Measurements from ENCODE around the gene NCK1.
"Not testable (repeated sequence)": the region's sequence is repeated elsewhere in the genome, so short reads cannot be mapped to it uniquely, and the experiment has no call there.

NCK1 gene

DNA sequence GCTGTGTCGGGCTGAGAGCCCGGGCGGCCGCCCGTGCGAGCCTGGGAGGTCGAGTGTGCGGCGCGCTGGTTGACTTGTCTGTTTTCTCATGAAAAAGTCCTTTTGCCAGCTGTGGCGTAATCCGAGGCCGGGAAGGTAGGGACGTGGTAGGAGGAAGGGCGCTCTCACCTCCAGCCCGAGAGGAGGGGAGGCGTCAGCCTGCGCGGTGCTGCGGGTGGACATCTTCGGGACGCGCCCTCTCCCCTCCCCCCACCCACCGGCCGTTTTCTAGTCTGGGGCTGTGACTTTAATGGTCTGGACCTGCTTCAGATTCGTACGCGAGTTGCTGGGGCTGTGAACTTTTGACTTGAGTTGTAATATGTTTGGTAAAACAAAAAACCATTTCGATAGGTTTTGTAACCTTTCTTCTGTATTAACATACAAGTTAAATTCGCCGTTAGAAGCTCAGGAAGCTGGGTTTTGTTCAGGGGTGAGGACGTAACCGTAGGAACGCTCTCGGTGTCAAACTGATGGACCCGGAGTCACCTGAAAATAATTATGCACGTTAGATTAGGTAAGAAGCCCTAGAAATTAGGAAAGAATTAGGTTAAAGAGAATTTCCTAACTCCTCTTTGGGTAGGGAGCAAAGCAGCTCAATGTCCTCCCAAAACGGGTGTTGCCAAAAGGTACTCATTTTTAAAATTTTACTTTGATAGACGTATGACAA lies 762 bp downstream of the NCK1 start:
- DNase-seq = peak; percentile 38

DNA sequence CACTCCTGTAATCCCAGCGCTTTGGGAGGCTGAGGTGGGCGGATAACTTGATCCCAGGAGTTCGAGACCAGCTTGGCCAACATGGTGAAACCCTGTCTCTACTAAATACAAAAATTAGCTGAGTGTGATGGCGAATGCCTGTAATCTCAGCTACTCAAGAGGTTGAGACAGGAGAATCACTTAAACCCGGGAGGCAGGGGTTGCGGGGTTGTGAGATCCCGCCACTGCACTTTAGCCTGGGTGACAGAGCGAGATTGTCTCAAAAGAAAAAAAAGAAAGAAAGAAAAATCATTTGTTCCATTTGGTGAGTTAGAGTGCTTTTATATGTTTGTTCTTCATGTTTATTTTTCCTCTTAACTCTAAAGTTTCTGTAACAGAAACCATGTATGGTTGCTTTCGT lies 7.3 kb downstream of the NCK1 start:
- no peak for DNase-seq

DNA sequence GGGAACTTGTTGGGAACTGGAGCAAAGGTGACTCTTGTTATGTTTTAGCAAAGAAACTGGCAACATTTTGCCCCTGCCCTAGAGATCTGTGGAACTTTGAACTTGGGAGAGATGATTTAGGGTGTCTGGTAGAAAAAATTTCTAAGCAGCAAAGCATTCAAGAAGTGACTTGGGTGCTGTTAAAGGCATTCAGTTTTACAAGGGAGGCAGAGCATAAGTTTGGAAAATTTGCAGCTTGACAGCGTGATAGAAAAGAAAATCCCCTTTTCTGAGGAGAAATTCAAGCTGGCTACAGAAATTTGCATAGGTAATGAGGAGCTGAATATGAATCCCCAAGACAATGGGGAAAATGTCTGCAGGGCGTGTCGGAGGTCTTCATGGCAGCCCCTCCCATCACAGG lies 10.2 kb downstream of the NCK1 start:
- DNase-seq = not testable (repeated sequence)

DNA sequence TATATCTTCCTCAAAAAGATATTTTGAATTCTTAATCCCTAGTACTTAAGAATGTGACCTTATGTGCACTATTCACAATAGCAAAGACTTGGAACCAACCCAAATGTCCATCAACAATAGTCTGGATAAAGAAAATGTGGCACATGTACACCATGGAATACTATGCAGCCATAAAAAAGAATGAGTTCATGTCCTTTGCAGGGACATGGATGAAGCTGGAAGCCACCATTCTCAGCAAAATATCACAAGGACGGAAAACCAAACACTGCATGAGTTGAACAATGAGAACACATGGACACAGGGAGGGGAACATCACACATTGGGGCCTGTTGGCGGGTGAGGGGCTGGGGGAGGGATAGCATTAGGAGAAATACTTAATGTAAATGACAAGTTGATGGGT lies 17.5 kb downstream of the NCK1 start:
- not testable (repeated sequence) for DNase-seq

DNA sequence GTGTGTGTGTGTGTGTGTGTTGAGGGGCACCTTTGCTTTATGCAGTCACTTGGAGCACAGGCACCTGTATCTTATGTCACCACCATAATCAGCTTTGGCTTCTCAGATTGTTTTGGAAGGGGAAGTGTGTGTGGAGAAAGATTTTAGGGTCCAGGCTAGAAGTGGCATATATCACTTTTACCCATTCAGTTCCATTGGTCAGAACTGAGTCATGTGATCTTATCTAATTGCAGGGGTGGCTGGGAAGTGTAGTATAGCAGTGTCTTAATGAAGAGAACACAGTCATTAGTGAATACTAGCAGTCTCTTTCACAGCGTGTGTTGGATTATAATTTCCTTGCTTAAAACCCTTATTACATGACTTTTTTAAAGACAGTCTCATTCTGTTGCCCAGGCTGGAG lies 20.6 kb downstream of the NCK1 start:
- DNase-seq = no peak

DNA sequence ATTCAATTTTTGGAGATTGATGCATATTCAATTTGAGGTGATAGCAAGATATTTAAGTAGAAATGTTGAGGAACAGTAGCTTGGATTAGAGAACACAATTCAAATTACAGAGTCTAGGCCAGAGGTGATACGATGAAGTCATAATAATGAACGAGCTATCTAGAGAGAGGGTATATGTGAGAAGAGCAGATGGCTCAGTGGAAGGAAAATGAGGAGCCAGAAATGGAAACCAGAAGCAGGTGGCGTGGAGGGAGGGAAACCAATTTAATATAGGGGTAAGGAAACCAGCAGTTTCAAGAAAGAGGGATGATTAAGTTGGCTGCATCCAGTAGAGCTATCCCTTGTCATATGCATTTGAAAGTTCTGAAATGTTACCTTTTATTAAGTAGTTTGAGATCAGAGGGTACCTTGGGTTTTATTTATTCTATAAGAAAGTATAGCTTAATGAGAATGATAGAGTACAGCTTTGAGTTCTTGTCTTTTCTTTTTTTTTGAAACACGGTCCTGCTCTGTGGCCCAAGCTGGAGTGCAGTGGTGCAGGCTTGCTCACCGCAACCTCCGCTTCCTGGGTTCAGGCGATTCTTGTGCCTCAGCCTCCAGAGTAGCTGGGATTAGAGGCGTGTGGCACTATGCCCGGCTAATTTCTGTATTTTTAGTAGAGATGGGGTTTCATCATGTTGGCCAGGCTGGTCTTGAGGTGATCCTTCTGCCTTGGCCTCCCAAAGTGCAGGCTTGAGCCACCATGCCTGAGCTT lies 22.1 kb downstream of the NCK1 start:
- DNase-seq = no peak

DNA sequence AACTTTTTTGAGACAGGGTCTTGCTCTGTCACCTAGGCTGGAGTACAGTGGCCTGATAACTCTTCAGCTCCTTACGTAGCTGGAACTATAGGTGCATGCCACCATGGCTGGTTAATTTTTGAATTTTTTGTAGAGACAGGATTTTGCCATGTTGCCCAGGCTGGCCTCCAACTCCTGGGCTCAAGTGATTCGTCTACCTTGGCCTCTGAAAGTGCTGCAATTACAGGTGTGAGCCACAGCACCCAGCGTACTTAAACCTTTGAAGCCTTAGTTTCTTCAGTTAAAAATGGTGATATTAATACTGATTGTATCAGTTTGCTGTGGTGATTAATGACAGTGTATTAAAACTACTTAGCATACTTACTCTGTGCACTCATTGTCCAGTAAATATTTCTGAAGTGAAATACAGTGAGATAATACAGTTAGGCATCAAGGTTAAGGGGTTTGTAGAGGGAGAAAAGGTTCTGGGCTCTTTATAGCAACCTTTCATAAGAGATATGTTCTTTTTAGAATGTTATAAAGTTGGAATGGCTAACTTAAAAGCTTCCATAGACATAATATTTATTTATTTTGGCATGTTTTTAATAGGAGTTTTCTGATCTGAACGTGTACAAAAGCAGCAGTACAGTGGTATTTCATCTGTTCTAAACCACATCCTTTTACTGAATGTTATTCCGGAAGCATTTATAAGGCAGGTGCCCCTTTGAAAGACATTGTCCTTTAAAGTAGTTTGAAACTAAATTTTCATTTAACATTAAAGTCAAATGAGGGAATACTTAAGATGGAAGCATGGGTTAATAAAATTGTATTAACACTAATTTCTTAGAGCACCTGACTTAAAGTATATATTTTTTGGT lies 23.6 kb downstream of the NCK1 start:
- DNase-seq = no peak

DNA sequence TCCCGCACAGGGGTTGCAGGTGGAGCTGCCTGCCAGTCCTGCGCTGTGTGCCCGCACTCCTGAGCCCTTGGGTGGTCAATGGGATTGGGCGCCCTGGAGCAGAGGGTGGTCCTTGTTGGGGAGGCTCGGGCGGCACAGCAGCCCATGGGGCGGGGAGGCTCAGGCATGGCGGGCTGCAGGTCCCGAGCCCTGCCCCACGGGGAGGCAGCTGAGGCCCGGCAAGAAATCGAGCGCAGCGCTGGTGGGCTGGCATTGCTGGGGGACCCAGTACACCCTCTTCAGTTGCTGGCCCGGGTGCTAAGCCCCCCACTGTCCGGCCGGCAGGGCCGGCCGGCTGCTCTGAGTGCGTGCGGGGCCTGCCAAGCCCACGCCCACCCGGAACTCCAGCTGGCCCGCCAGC lies 27.9 kb downstream of the NCK1 start:
- no peak for DNase-seq

DNA sequence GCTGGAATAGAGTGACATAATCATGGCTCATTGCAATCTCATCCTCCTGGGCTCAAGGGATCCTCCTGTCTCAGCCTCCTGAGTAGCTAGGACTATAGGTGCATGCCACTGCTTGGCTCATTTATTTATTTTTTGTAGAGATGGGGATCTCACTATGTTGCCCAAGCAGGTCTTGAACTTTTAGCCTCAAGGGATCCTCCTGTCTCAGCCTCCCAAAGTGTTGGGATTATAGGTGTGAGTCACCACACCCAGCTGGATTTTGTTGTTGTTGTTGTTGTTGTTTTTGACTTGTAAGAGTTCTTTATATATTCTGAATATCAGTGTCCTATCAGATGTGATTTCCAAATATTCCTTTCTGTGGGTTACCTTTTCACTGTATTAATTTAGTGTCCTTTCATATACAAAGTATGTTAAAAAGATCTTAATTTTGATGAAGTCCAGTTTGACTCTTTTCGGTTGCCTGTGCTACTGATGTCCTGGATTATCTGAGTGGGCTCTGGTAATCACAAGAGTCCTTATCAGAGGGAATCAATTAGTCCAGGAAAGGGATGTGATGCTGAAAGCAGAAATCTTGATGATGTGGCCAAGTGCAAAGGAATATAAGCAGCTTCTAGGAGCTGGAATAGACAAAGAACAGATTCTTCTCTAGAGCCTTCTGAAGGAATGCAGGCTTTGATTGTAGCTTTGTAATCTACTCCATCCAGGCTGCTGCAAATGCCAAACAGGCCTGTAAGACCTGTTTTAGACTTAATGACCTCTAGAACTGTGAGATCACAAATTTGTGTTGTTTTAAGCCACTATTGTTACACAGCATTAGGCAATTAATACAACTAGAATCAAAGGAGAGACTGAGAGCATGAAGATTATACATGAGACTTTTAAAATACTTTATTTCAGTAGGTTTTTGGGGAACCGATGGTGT lies 30.2 kb downstream of the NCK1 start:
- no peak for DNase-seq

DNA sequence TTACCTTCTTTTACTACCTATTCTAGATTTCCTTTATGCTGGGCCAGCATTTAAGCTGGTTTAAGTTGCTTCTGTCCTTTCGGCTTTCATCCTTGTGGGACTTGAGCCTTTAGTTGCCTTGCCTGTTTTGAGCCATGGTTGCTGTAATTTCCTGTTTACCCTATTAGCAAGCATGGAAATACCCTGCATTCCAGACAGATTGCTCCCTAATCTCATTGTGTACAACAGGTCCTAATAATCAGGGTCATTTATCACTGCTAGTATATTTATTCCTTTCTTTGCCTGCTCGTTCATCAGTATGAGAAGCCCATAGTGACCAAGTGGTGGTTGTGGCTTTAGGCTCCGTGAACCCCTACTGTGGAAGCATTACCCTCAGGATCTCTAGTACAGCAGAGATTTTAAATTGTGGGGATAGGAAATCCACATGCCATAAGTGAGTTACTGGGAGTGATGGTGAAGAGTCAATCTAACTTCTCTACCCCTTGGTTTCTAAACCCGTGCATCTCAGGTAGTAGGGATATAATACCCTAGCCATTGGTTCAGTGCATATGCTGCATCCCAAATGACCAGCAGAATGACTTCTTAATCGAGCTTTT lies 31.9 kb downstream of the NCK1 start:
- DNase-seq = peak; percentile 28

DNA sequence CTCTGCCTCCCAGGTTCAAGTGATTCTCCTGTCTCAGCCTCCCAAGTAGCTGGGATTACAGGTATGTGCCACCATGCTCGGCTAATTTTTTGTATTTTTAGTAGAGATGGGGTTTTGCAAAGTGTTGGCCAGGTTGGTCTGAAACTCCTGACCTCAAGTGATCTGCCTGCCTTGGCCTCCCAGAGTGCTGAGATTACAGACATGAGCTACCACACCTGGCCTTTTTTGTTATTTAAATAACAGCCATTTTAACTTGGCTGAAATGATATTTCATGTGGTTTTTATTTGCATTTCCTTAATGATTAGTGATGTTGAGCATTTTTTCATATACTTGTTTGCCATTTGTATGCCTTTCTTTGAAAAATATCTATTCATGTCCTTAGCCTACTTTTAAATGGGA lies 35.2 kb downstream of the NCK1 start:
- DNase-seq = not testable (repeated sequence)

DNA sequence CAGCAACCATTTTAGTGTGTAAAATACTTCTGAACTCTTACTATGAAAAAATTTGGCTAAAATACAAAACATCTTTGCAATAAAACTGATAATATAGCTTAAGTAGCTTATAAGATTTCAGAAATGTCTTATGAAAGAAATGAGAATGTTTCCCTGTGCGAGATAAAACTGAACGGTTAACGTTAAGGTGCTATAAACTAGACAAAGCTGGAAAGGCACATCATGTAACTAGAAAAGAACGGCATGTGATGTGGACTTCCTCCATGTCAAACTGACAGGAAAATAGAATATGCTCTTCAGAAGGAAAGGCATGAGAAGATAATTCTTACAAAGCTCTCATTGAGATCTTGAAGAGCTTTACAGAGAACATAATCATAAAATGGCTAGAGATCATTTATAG lies 36.5 kb downstream of the NCK1 start:
- DNase-seq = no peak

DNA sequence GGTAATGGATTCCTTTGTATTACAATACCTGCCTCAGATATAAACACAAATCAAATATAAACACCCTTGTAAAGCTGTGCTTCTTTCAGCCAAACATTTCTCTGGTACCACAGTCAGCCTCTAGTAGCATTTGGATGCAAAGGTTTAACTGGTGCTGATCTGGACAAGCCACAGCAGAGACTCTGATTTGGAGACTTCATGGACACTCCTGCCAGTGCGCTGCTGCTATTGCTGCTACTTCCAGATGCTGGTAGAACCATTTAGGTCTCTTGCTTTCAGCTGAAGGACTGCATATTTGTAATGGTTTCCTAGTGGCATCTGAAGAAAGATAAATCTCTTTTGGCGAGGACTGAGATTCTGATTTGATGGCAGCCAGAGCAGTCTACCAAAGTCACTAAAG lies 36.9 kb downstream of the NCK1 start:
- no peak for DNase-seq

DNA sequence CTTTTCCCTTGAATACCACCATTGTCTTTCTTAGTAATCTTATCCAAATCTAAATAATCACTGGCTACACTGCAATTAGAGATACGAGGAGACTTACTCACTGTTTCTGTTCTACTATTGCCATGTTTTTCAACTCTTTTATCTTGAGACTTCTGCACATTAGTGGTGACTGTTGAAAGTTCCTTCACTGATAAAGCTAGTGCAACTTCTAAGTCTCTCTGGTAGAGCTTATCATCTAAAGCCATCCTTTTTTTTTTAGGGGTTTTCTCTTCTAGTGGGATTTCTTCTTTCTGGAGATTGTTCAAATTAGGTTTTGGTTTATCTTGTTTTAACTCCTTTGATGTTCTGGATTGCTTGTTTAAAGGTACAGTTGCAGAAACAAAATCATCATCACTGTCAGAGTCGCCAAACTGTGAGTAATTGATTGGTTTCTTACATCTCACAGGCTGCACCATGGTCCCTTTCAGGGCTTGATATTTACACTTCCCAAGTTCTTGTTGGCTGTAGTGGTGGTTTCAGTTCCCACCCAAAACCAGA lies 37.7 kb downstream of the NCK1 start:
- no peak for DNase-seq

DNA sequence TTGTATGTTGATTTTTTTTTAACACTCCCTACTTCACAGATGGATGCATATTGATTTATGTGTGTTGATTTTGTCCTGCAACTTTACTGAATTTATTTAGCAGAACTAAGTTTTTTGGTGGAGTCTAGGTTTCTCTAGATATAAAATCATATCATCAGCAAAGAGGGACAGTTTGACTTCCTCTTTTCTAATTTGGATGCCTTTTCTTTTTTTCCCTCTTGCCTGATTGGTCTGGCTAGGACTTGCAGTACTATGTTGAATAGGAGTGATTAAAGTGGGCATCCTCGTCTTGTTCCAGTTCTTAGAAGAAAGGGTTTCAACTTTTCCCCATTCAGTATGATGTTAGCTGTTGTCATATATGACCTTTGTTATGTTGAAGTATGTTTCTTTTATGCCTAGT lies 38.7 kb downstream of the NCK1 start:
- DNase-seq = not testable (repeated sequence)

DNA sequence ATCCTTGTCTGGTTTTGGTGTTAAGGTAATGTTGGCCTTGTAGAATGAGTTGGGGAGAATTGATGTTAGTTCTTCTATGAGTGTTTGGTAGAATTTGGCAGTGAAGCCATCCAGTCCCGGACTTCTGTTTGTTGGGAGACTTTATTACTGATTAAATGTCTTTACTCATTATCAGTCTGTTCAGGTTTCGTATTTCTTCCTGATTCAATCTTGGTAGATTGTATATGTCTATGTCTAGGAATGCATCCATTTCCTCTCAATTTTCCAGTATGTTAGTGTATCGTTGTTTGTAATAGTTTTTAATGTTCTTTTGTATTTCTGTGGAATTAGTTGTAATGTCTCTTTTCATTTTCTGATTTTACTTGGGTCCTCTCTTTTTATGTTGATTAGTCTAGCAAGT lies 39.4 kb downstream of the NCK1 start:
- DNase-seq = no peak

DNA sequence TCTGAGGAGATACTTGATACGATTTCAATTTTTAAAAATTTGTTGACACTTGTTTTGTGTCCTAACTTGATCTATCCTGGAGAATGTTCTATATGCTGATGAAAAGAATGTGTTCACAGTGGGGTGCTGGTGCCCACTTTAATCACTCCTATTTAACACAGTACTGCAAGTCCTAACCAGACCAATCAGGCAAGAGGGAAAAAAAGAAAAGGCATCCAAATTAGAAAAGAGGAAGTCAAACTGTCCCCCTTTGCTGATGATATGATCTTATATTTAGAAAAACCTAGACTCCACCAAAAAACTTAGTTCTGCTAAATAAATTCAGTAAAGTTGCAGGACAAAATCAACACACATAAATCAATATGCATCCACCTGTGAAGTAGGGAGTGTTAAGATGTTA lies 40.5 kb downstream of the NCK1 start:
- not testable (repeated sequence) for DNase-seq

DNA sequence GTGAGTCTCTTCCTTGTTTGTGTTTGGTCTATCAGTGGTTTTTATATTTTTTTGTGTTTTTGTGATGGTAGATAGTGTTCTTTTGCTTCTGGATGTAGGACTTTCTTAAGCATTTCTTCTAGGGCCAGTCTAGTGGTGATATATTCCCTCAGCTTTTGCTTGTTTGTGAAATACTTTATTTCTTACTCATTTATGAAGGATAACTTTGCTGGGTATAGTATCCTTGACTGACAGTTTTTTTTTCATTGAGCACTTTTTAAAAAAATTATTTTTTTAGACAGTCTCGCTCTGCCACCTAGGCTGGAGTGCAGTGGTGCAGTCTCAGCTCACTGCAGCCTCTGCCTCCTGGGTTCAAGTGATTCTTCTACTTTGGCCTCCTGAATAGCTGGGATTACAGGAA lies 41.9 kb downstream of the NCK1 start:
- no peak for DNase-seq

DNA sequence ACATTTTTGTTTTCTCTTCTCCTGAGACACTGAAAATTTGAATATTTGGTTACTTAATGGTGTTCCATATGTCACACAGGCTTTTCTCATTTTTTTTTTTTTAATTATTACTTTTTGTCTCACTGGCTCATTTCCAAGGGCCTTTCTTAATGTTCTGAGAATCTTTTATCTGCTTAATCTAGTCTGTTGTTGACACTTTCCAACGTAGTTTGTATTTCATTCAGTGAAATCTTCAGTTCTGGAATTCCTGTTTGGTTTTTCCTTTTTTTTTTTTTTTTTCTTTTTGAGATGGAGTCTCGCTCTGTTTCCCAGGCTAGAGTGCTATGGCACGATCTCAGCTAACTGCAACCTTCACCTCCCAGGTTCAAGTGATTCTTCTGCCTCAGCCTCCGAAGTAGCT lies 42.7 kb downstream of the NCK1 start:
- DNase-seq = no peak

DNA sequence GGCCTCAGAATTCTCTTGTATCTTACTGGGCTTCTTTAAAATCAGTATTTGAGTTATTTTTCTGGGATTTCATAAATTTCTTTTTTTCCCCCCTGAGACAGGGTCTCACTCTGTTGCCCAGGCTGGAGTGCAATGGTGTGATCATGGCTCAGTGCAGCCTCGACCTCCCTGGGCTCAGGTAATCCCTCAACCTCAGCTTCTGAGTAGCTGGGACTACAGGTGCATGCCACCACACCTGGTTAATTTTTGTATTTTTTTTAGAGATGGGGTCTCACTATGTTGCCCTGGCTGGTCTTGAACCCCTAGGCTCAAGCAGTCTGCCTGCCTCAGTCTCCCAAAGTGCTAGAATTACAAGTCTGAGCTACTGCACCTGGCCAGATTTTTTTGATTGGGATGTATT lies 43.5 kb downstream of the NCK1 start:
- DNase-seq = no peak

DNA sequence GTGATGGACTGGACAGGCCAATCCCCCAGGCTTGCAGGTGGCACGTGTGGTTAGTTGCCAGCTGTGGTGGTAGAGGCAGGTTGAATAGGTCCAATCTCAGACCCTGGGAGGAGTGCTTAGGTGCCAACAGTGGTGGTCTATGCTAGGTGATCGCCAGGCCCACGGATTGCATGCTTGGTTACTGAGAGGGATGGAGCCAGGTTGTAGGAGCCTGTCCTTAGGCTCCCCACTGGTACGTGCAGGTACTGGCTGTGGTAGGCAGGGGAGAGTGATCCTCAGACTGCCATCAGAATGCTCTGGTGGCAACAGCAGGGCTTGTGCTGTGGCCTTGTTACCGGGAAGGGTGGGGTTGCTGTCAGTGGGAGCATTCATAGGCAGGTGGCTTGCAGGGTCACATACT lies 44.7 kb downstream of the NCK1 start:
- DNase-seq = no peak

DNA sequence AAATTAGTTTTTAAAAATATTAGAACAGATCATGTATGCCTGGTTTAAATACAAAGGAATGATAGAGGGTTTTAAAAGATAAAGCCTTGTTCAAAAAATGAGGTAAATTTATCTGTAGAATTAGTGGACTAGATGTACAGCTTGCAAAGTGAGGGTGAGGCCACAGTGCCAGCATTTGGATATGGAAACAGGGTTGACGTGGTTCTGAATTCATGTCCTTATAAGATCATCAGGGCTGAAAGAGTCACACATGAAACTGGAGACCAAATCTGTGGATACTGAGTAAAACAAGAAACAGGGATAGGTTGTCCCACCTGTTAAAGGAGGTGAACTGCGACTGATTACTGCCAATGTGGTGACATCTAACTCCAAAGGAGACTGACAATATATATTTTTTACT lies 46.3 kb downstream of the NCK1 start:
- no peak for DNase-seq

Data from fibroblast of skin of scalp (primary cell).